A673 (cell line): ENCODE results near the gene MDM4.

Source experiments
- CTCF ChIP-seq: fragments of 300-800, 200-600 bp; sonication (generic); conservative IDR thresholded peaks from 2 replicates; pipeline ENCODE4 v1.5.1; 2017; ENCODE audit warnings: low read depth, mild to moderate bottlenecking, antibody characterized with exemption, low read length, moderate library complexity, mixed read lengths
- EZH2 ChIP-seq: fragments of 200-600 bp; sonication (generic); IDR thresholded peaks from 2 replicates; pipeline ENCODE4 v1.6.1; 2017; ENCODE audit warnings: borderline replicate concordance, low read depth, mild to moderate bottlenecking, mixed read lengths, antibody characterized with exemption, low read length; ENCODE audit not compliant: poor library complexity, severe bottlenecking

- no peak for TF ChIP-seq CTCF
- no peak for TF ChIP-seq EZH2
Measured at GRCh38 chr1:204567071-204567470, 50.9 kb downstream of the MDM4 start.
